Activated CD8-positive, alpha-beta memory T cell treated with anti-CD3 and anti-CD28 coated beads, Interleukin-2, amount 50 U/mL, for 1 hour (primary cell): ENCODE data around the gene AGBL4.

Experiments
- DNase-seq: peaks from one replicate; pipeline ENCODE4 v3.0.0-alpha.2; 2020; ENCODE audit errors: extremely low read depth

The AGBL4 gene

DNA sequence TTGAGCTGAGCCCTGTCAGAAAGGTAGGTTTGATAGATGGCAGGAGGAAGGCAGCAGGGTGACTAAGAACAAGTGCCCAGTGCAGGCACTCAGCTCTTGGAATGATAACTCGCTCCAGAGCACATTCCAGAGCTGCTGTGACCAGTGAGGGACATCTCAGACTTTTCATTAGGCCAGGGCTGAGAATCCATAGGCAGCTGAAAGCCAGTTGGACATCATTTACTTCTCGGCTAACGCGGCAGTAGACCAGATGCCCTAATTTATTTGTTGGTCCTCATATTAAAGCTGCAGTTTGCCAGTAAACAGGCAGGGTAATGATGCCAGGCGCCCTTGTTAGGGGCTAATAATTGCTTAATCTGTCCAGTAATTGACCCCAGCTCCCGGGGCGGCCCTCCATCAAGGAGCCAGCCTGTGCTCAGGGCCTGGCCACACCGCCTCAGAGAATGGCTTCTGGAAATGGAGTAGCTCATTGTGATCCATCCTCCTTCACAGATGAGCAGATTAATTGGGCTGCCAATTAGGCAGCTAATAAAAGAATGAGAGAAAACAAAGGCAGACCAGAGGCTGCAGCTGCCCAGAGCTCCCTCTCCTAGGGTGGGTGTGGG lies 1369.0 kb downstream of the AGBL4 start:
- DNase-seq, result no peak

DNA sequence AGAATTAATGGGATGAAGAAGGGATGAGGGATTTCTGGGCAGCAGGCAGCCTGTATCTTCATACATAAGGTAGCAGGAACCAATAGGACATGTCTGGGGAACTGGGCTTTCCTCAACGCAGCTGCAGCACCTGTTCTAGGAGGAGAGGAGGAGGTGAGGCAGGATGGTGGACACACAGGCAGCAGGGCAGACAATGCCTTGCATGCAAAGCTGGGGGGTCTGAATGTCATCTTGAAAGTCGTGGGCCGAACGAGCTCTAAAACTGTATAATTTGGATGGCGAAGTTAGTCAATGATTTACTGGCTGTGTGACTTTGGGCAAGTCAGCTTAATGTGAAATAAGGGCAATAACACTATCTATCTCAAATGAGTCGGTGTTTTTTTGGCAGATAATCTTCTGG lies 1371.4 kb downstream of the AGBL4 start:
- DNase-seq, result no peak

DNA sequence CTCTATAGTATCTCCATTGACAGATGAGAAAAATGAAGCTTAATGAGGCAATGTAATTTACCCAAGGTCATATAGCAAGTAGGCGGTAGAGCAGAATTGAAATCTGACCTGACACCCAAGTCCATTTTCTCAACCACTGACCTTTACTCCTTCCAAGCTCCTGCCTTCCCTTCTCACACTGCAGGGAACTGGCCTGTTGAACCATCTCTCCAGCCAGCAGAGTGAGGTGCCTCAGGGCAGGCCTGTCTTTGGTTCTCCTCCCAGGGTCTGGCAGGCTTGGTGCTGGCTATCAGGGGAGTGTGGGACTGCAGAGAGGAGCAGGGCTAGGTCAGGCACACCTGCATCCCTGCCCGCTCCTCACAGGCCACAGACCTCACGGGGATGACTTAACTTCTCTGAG lies 1373.9 kb downstream of the AGBL4 start:
- DNase-seq, result no peak

DNA sequence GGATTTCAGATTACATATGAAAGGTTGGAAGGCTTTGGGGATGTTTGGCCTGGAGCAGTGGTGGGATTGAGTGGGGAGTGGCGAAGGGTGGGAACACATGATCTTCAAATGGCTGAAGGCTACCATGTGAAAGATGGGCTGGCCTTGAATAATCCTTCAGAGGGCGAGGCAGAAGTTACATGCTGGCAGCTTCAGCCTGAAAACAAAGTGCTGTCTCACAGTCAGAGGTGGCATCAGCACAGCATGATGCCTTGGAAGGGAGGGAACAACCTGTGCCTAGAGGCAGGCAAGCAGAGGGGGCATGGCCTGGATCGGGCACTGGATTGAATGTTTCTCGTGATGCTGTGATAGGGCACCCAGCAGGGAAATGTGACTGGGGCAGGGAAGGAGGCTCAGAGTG lies 1377.9 kb downstream of the AGBL4 start:
- no peak for DNase-seq

DNA sequence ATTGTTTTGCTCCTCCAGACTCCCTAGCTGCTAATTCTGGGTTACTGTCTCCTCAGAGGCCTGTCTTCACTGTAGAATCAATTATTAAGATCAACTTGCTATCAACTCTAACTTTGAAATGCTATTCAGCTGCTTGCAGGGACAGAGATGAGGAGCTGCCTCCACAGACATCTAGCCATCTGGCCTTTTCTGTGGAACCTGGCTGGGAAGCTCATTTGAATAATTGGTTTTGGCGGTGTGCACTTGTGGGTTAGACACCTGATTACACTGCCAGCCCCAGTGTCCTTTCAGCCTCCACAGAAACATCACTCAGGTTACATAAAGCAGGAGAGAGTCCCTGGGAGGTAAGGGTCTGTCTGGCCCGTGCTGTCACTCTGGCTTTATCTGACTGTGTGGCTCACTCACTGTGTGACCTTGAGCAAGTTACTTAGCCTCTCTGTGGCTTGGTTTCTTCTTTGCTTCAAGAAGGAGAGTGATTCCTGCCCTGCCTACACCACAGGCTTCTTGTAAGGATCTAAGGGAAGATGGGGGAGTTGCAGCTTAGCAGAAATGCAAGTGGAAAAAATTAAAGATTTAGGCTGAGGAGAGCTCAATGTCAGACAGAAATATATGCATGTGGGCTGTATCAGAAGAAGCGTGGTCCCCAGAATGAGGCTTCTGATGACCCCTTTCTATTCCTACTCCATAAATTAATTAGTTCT lies 1378.7 kb downstream of the AGBL4 start:
- no peak for DNase-seq

DNA sequence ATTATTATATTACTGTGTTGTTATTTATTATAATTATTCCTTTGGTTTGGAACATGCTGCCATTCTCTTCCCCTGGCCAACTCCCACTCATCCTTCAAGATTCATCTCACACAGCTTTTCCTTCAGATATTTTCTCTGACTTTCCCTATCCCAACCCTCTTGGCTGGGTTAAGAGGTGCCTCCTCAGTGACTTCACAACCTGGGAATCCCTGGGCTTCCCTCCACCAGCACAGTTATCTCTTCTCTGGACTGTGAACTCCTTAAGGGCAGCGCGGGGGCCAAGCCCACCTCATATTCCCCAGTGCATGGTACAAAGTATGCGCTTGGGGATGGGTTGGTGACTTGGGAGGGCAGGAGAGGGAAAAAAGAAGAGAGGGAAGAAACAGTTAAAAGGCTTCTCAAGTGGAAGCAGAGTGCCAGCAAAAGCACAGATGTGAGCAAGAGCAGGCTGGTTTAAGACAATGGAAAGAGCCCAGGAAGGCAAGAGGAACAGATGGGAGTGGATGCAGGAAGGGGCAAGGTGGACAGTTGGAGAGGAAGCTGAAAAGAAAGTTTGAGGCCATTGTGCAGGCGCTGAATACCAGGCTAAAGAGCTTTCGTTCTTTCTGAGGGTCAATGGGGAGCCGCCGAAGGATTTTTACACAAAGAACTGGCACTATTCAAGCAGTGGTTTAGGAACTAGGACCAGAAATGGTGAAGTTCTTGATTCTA lies 1379.4 kb downstream of the AGBL4 start:
- DNase-seq, result no peak

DNA sequence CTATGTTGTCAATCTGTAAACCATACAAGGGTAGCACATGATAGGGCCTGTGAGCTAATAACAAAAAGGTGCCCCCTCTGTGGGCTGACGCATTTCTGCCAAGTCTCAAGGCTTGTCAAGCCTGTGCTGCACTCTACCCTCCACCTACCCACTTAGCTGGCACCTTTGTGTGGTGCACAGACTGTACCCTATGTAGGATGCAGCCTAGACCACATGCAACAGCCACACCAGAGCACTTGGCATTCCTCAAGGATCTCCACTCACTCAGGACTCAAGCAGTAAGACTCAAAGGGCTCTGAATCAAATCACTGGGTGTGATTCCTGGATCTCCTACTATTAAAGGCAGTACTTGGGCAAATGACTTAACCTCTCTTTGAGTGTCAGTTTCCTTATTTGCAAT lies 1380.6 kb downstream of the AGBL4 start:
- DNase-seq, result no peak

DNA sequence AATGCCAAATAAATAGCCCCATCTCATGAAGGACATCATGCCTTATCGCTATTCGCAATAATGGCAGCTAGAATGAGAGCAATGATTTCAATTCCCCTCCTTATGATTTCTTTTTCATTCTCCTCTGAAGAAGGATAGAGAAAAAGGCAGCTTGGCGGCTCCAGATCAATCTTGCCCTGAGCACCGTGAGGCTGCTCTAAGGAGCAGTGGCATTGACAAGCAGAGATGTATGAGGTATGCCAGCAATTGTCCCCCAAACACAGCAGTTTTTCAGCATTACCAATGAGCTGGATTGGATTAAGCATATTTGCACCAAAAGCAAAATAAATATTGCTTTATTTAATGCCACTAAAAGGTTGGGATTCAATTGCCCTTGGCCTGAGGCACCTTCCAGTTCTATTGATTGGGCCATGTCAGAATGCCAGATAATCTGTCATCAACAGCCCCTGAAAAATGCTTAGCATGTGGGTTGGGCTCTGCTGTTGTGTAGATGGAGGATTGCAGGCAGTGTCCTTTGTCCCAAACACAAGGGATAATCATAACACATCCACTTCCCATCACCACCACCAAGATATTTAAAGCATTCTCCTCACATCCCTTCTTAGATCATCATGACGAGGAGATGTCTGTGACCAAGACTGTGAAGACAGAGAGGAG lies 1382.8 kb downstream of the AGBL4 start:
- DNase-seq, result no peak

DNA sequence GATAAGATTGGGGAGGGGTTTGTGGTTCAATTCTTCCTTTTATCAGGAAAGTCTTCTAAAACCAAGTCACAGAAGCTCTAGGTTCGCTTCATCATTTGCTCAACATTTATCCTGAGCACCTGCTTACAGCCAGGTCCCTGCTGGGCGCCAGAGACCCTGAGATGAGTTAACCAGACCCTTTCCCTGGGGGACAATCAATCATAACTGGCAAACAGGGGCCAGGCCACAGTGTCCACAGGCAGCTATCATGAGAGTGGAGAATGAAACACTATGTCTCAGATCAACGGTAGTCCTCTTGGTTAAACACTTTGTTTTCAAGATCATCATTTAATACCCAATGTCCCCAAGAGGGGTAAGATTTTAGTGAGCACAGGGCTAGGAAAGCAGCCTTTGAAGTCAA lies 1393.9 kb downstream of the AGBL4 start:
- no peak for DNase-seq

DNA sequence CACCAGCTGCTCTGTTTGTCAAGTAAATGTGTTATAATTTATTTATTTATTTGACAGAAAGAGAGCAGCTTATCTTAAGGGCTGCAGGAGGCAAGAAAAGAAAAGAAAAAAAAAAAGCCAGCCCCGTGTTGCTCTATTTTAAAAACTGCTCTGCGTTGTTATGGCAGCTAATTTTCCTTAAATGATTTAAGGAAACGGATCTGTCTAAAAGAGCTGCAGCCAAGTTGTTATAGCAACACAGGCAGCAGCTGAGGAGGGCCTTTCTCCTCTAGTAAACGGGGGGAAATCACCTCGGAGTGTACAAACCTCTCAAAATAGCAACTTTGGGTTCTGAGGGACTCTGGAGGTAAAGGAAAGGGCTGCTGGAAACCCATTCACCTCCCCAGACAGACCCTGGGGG lies 1396.3 kb downstream of the AGBL4 start:
- DNase-seq, result no peak

DNA sequence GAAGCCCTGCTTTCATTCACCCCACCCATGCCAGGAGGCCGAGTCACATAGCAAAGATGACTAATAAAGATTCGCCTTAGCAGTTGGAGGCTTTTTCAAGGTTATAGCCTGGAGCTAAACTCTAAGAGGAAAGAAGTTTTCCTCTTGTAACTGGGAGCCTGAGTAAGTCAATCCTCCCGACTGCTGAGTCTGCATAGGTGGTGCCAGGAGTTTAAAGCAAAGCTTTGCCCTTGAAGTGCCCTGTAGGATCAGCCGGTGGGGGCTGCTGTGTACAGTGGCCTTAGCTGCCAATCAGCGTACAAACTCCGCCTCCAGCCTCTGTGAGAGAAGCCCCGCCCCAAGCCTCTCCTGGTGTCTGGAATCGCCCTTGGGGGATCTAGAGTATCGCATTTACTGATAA lies 1404.2 kb downstream of the AGBL4 start:
- DNase-seq, result no peak

DNA sequence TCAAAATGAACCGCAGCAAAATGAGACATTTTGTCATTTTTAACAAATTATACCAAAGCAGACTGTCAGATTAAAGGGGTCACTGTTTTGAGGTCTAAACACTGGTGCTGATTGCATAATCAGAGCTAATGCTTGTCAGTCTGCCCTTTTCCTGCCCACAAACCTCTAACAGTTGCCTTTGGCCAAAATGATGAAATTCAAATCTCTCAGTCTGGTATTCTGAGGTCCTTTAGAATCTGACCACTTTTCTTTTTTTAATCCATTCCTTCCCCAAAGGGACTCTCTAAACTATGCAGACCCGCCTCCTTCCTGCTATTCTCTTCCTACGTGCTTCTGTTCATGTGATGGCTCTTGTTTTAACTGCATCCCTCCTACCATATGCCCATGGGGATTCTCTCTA lies 1406.5 kb downstream of the AGBL4 start:
- DNase-seq, result no peak

DNA sequence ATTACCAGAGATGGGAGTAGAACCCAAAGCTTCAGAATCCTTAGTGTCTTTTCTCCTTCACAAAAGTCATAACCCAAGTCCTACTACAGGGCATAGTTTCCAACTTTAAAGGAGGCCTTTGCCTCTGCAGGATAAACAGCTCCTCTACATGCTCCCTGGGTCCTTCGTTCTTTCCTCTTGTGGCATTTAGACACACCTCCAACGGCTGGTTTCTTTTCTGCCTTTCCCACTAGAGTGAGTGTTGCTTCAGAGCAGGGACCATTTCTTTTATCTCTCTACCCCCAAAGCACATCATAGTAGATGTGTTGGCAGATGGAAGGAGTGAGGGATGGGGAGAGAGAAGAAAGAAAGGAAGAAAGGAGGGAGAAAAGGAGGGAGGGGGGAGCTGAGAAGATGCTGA lies 1407.0 kb downstream of the AGBL4 start:
- DNase-seq, result no peak

DNA sequence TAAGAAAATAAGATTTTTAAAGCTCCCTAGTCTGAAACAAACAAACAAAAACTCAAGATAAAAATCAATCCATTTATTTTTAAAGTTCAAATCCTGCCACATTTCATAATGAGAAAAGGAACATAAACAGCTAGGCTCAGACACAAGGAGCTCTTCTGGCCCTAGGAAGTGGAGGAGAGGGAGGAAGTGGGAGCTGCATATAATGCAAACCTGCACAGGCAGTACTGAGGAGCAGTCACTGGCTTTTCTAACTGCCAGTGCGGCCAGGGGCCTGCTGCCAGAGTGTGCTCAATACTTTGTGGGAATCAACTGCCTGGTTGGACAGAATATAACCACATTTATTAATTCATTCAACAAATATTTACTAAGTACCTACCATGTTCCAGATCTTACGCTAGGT lies 1411.9 kb downstream of the AGBL4 start:
- no peak for DNase-seq

DNA sequence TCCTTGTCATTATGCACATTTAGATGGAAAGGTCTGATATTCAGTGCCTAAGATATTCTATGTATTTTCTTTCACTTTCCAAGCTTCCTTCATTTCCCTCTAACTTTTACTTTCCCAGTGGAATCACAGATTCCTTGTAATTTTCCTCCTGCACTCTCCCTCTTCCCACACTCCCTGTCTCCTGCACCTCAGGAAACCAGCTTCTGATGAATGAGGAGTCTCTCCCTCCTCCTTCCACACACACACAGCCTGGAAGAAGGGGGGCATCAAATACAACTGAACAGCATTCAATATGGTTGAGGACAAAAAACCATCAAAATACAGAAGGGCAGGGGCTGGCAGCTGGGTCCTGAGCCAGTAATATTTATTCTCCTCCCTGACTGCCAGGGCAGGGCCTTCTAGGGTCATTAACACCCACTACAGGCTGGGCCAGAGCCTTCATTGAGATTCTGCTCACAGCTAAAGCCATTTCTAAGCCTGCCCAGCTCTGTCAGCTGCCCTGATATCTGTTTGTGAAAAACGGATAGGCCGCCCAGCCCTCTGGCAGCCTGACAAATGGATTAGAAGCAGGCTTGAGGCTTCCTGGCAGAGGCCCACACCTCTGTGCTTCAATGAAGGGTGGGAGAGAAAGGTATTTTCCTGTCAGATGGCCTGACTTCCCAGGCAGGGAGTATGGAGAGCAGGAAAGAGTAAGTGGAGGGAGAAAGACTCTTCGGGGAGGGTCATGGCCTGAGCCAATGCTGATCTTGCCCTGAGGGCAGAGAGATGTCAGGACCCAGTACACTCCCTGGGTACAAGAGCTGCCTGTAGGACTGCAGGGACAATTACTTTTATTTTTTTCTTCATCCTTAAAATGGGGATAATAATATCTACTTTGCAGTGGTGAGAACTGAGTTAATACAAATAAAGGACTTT lies 1412.9 kb downstream of the AGBL4 start:
- no peak for DNase-seq

DNA sequence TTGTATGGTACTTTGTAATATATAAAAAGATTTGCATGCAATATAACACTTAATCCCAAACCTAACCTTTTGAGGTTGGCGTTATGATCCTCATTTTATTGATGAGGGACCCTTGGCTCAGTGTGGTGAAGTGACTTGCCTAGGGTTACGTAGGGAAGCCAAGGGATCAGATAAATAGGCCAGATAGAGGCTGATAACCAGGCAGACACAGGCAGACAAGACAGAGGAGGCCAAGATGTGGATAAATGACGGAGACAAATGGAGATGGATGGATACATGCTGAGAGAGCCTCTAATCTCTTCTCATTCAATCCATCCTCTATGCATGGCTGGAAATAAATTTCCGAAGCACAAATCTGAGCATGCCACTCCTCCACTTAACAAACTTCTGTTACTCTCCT lies 1414.9 kb downstream of the AGBL4 start:
- no peak for DNase-seq

DNA sequence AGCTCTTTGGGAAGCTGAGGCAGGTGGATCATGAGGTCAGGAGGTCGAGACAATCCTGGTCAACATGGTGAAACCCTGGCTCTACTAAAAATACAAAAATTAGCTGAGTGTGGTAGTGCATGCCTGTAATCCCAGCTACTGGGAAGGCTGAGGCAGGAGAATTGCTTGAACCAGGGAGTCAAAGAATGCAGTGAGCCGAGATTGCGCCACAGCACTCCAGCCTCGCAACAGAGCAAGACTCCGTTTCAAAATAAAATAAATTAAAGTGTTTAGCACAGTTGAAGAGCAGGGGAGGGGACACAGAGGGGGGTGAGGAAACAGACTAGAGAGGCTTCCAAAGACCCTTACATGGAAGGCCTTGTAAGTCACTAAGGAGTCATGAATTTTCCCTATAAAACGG lies 1420.5 kb downstream of the AGBL4 start:
- DNase-seq, result no peak

DNA sequence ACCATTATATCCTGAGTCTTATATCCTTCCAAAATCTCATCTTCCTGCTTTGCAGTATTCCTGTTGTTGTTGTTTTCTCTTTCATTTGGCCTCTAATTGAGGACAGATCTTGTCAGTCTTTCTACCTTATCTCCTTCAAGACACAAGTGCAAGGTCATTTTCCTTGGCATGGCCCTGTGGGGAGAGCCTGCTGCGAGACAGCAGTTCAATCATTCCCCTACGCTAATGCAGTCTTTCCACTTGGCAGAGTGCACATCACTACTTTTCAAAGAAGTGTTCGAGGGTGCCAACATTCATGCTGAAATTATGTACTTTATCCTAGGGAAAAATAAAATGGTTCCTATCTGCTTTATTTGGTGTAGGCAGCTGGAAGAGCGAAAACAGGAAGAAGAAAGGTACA lies 1421.4 kb downstream of the AGBL4 start:
- no peak for DNase-seq

DNA sequence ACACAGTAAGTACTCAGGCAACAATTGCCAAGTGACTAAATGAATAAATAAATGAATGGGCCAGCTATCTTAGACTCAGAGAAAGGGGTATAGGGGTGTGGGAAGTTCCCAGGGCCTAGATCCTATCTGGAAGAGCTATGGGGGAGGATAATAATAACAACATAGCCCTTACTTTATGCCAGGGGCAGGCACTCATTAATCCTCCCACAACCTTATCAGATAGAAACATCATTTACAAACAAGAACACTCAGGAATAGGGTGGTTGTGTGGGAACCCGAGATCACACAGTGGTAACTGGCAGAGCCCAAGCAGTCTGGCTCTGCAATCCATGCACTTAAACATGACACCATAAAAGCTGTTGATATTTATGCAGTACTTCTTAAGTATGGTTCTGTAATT lies 1423.6 kb downstream of the AGBL4 start:
- DNase-seq, result no peak

DNA sequence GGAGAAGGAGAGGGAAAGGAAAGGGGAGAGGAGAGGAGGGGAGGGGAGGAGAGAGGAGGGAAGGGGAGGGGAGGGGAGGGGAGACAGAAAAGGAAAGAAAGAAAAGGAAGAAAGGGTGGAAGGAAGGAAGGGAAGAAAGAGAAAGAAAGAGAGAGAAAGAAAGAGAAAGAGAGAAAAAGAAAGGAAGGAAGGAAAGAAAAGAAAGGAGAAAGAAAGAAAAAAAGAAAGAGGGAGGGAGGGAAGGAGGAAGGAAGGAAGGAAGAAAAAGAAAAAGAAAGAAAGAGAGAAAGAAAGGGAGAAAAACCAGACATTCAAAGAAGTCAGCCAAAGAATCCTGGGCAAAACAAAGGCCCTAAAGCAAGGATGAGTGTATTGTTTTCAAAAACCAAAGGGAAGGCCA lies 1426.1 kb downstream of the AGBL4 start:
- no peak for DNase-seq

DNA sequence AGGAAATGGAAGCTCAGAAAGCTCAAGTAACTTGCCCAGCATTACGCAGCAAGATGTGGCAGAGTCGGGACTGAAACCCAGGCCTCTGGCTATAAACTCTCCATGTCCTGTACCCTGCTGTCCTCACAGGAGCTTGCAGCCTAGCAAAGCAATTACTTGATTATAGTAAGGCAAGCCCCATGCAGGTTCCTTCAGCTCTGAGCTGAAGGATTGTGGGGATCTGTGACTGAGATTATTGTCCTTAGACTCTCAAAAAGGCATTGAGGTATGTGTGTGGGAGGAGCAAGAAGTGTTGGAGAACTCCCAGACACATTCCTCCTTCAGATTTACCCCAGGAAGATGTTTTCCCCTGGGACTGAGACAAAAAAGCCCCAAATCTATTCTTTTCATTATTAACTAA lies 1427.7 kb downstream of the AGBL4 start:
- DNase-seq, result no peak

DNA sequence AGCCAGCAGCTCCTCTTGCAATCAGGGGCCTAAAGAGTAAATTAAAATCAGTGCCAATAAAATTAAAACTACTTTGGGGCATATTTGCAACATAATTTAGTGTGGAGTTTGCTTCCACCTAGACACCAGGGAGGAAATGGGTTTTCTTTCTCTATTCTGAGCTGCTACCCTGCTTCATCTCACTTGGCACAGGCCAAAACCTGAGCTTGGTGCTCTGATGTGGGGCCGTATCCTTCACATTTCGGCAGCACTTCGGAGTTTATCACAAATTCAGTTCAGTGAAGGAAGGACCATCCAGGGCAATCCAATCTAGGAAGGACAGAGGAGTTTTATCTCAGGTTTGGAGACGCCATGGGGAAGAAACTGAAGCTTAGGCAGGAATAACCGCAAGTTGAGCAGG lies 1428.1 kb downstream of the AGBL4 start:
- no peak for DNase-seq
